Right atrium auricular region (tissue), 2 donors: ENCODE data around the gene UGT1A4. TPM values are rescaled to one million over a fixed set of nuclear protein-coding genes. Genes with fewer than 3 reads are reported as not detected.
"Not testable (repeated sequence)": the region's sequence is repeated elsewhere in the genome, so short reads cannot be mapped to it uniquely, and the experiment has no call there.

Source experiments
- DNase-seq: peaks from one replicate; pipeline ENCODE4 v3.0.0-alpha.2; 2019; ENCODE audit warnings: low spot score
- H3K27ac ChIP-seq, 2 donors: fragments of 200-600 bp; sonication (generic); 1 replicate in 1 of 2; 2 replicates in 1 of 2; pipeline ENCODE4 v1.5.1; 2016 to 2019
- H3K27me3 ChIP-seq, 2 donors: fragments of 200-600 bp; sonication (generic); one replicate each; pipeline versions ENCODE4 v1.5.1 to v1.6.0; 2017 to 2019
- H3K36me3 ChIP-seq: fragments of 200-600 bp; sonication (generic); one replicate; pipeline ENCODE4 v1.5.1; 2016
- H3K4me1 ChIP-seq, 2 donors: fragments of 200-600 bp; sonication (generic); one replicate each; pipeline versions ENCODE4 v1.5.1 to v1.6.0; 2017 to 2019
- H3K4me3 ChIP-seq, 2 donors: fragments of 200-600 bp; sonication (generic); 1 replicate in 1 of 2; 2 replicates in 1 of 2; pipeline ENCODE4 v1.5.1; 2017 to 2019; ENCODE audit warnings: mild to moderate bottlenecking in 1 of 2, moderate library complexity in 1 of 2
- H3K9me3 ChIP-seq, 2 donors: fragments of 200-600 bp; sonication (generic); one replicate each; pipeline ENCODE4 v1.5.1; 2019
- CTCF ChIP-seq, 2 donors: fragments of 200-600 bp; sonication (generic); IDR thresholded peaks; one replicate each; pipeline ENCODE4 v1.5.1; 2019; ENCODE audit warnings: antibody characterized with exemption in 2 of 2
- total RNA-seq, 2 donors: library from RNA; depleted of rRNA; stranded (reverse); fragments of >200 nt; gene quantifications; one replicate each; pipeline ENCODE4 v1.1.0, GENCODE V29; 2016

The UGT1A4 gene
- total RNA-seq, 2 donors from 2014 or later: not detected

GRCh38 chr2:233728723-233729301 lies 10.3 kb downstream of the UGT1A4 start, which contains the start of gene UGT1A3:
UGT1A3 (plus strand) TSS chr2:233729042; CDS start chr2:233729127, 85 bp downstream.
- DNase-seq: no peak
- H3K4me3 ChIP-seq: no peak within 1 kb of the TSS
- no peaks in the 10 kb centered on the region for H3K9me3 ChIP-seq
- TF ChIP-seq CTCF (IDR thresholded peaks at IDR 0.05): no peak
- no peaks in the 10 kb centered on the region for H3K27me3 ChIP-seq
- H3K4me1 ChIP-seq: no peaks in the 10 kb centered on the region
- no peaks in the 10 kb centered on the region for H3K36me3 ChIP-seq
- H3K27ac ChIP-seq: no peak within 1 kb of the TSS

GRCh38 chr2:233736868-233737653 lies 18.5 kb downstream of the UGT1A4 start:
- H3K4me1 ChIP-seq, H3K27ac ChIP-seq: not testable (repeated sequence)

GRCh38 chr2:233740870-233741269 lies 22.3 kb downstream of the UGT1A4 start:
- Histone ChIP-seq H3K27ac (no peak overlapping the region), H3K4me3 (no peak overlapping the region), H3K36me3 (no peaks in the 10 kb centered on the region), H3K27me3 (no peaks in the 10 kb centered on the region), H3K4me1 (no peaks in the 10 kb centered on the region), H3K9me3 (no peaks in the 10 kb centered on the region)
- DNase-seq: no peak
- no peak for TF ChIP-seq CTCF (IDR thresholded peaks at IDR 0.05)

More at GRCh38 chr2:233736868-233737653, 18.5 kb downstream of the UGT1A4 start:
- H3K27me3 ChIP-seq, H3K4me3 ChIP-seq, DNase-seq, H3K9me3 ChIP-seq, H3K36me3 ChIP-seq: not testable (repeated sequence)

GRCh38 chr2:233743464-233744259 lies 25.1 kb downstream of the UGT1A4 start:
- Histone ChIP-seq H3K4me1 (no peaks in the 10 kb centered on the region), H3K36me3 (no peaks in the 10 kb centered on the region), H3K9me3 (no peaks in the 10 kb centered on the region), H3K27me3 (no peaks in the 10 kb centered on the region), H3K27ac (no peak overlapping the region), H3K4me3 (no peak overlapping the region)
- TF ChIP-seq CTCF (IDR thresholded peaks at IDR 0.05): no peak
- no peak for DNase-seq

- no peak for DNase-seq
- TF ChIP-seq CTCF (IDR thresholded peaks at IDR 0.05): no peak
- Histone ChIP-seq H3K36me3 (no peaks in the 10 kb centered on the region), H3K27me3 (no peaks in the 10 kb centered on the region), H3K9me3 (no peaks in the 10 kb centered on the region), H3K4me1 (no peaks in the 10 kb centered on the region), H3K27ac (no peak overlapping the region), H3K4me3 (no peak overlapping the region)
These were observed 26.7 kb downstream of the UGT1A4 start for GRCh38 chr2:233745073-233745755.

- DNase-seq, H3K27me3 ChIP-seq, H3K27ac ChIP-seq, H3K4me3 ChIP-seq, H3K4me1 ChIP-seq, H3K9me3 ChIP-seq, H3K36me3 ChIP-seq: not testable (repeated sequence)
These were observed 27.3 kb downstream of the UGT1A4 start for GRCh38 chr2:233745838-233746237.
